Testis (tissue), 2 donors: ENCODE results near the gene SUSD2.

Experiments
- CTCF ChIP-seq, 3 experiments: fragments of 450-650 bp in 2 of 3; fragments of 200-600 bp in 1 of 3; sonication (generic) in 1 of 3; IDR thresholded peaks; one replicate each; pipeline ENCODE4 v1.5.1; 2016 to 2019; ENCODE audit warnings: antibody characterized with exemption in 3 of 3, mild to moderate bottlenecking in 2 of 3, moderate library complexity in 1 of 3
- POLR2A ChIP-seq: fragments of 450-650 bp; IDR thresholded peaks from one replicate; pipeline ENCODE4 v1.6.1; 2017; ENCODE audit warnings: antibody characterized with exemption, mild to moderate bottlenecking, moderate library complexity

- TF ChIP-seq CTCF (IDR thresholded peaks at IDR 0.05) (no peak), POLR2A (no peak)
Observed at GRCh38 chr22:24144056-24144777, 37.1 kb upstream of the SUSD2 start.
